ENCODE data around the gene LHX2. TPM values are rescaled to one million over a fixed set of nuclear protein-coding genes. Genes with fewer than 3 reads are reported as not detected.

Gene LHX2
- total and polyA plus RNA-seq, 2 of the 13 experiments (the other 11 are each of a cell fraction or from before 2014, with no cell fraction given), result not detected

DNA sequence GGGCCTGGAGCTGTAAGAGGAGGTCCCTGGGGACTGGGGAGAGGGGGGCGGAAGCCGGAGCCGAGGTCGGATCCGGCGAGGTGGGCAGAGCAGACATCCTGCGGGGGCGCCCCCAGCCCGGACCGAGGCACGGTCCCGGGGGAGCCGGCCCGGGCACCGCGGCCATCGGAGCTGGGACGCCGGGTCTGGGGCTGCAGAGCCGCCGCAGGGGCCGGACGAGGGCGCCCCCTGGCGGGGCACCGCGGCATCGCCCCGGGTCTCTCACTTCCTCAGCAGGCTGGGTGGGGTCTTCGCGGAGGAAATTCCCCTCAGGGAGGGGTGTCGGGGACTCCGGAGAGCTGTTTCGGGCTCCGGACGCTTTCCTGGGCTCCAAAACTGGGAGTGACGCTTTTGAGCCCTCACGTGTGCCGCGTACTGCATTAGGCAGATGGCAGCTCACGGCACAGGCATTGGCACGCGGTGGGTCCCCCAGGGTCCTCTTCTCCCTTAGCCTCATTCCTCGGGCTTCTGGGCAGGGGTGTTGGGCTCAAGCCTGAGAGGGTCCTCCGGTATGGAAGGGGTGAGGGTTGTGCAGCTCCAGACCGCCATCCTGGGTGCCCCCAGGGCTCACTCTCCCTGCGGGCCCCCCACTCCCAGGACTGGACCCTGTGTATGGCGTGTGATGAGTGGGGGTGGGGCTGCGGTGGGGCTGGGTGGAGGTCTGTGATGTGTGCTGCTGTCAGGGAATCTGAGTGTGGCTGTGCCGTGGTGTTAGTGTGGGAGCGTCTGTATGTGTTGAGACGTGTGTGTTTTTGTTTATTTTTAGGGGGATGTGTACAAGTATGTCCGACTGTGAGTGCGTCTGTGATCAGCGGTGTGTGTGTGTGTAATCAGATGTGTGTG, 29.6 kb downstream of the LHX2 start (continued):
- TF ChIP-seq, protein P1, sequence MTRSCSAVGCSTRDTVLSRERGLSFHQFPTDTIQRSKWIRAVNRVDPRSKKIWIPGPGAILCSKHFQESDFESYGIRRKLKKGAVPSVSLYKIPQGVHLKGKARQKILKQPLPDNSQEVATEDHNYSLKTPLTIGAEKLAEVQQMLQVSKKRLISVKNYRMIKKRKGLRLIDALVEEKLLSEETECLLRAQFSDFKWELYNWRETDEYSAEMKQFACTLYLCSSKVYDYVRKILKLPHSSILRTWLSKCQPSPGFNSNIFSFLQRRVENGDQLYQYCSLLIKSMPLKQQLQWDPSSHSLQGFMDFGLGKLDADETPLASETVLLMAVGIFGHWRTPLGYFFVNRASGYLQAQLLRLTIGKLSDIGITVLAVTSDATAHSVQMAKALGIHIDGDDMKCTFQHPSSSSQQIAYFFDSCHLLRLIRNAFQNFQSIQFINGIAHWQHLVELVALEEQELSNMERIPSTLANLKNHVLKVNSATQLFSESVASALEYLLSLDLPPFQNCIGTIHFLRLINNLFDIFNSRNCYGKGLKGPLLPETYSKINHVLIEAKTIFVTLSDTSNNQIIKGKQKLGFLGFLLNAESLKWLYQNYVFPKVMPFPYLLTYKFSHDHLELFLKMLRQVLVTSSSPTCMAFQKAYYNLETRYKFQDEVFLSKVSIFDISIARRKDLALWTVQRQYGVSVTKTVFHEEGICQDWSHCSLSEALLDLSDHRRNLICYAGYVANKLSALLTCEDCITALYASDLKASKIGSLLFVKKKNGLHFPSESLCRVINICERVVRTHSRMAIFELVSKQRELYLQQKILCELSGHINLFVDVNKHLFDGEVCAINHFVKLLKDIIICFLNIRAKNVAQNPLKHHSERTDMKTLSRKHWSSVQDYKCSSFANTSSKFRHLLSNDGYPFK (CRISPR knock-in tag; IDR thresholded peaks at IDR 0.05; ENCODE audit: borderline replicate concordance), result no peak
- TF ChIP-seq, protein P2, sequence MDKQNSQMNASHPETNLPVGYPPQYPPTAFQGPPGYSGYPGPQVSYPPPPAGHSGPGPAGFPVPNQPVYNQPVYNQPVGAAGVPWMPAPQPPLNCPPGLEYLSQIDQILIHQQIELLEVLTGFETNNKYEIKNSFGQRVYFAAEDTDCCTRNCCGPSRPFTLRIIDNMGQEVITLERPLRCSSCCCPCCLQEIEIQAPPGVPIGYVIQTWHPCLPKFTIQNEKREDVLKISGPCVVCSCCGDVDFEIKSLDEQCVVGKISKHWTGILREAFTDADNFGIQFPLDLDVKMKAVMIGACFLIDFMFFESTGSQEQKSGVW (CRISPR knock-in tag; IDR thresholded peaks at IDR 0.05; ENCODE audit: borderline replicate concordance), result no peak
- TF ChIP-seq FOXK1 (CRISPR knock-in tag; IDR thresholded peaks at IDR 0.05; ENCODE audit: borderline replicate concordance, low read depth), result no peak
- TF ChIP-seq SAP130 (CRISPR knock-in tag; IDR thresholded peaks at IDR 0.05; ENCODE audit: low read depth), result 0 out of 2 replicates have a peak, but pooled peaks have one; percentile 16
- no peak for TF ChIP-seq ZNF232 (CRISPR knock-in tag; IDR thresholded peaks at IDR 0.05; ENCODE audit: borderline replicate concordance)
- TF ChIP-seq, protein P3, sequence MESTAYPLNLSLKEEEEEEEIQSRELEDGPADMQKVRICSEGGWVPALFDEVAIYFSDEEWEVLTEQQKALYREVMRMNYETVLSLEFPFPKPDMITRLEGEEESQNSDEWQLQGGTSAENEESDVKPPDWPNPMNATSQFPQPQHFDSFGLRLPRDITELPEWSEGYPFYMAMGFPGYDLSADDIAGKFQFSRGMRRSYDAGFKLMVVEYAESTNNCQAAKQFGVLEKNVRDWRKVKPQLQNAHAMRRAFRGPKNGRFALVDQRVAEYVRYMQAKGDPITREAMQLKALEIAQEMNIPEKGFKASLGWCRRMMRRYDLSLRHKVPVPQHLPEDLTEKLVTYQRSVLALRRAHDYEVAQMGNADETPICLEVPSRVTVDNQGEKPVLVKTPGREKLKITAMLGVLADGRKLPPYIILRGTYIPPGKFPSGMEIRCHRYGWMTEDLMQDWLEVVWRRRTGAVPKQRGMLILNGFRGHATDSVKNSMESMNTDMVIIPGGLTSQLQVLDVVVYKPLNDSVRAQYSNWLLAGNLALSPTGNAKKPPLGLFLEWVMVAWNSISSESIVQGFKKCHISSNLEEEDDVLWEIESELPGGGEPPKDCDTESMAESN (CRISPR knock-in tag; conservative IDR thresholded peaks at IDR 0.05), result no peak
- TF ChIP-seq, protein P4, sequence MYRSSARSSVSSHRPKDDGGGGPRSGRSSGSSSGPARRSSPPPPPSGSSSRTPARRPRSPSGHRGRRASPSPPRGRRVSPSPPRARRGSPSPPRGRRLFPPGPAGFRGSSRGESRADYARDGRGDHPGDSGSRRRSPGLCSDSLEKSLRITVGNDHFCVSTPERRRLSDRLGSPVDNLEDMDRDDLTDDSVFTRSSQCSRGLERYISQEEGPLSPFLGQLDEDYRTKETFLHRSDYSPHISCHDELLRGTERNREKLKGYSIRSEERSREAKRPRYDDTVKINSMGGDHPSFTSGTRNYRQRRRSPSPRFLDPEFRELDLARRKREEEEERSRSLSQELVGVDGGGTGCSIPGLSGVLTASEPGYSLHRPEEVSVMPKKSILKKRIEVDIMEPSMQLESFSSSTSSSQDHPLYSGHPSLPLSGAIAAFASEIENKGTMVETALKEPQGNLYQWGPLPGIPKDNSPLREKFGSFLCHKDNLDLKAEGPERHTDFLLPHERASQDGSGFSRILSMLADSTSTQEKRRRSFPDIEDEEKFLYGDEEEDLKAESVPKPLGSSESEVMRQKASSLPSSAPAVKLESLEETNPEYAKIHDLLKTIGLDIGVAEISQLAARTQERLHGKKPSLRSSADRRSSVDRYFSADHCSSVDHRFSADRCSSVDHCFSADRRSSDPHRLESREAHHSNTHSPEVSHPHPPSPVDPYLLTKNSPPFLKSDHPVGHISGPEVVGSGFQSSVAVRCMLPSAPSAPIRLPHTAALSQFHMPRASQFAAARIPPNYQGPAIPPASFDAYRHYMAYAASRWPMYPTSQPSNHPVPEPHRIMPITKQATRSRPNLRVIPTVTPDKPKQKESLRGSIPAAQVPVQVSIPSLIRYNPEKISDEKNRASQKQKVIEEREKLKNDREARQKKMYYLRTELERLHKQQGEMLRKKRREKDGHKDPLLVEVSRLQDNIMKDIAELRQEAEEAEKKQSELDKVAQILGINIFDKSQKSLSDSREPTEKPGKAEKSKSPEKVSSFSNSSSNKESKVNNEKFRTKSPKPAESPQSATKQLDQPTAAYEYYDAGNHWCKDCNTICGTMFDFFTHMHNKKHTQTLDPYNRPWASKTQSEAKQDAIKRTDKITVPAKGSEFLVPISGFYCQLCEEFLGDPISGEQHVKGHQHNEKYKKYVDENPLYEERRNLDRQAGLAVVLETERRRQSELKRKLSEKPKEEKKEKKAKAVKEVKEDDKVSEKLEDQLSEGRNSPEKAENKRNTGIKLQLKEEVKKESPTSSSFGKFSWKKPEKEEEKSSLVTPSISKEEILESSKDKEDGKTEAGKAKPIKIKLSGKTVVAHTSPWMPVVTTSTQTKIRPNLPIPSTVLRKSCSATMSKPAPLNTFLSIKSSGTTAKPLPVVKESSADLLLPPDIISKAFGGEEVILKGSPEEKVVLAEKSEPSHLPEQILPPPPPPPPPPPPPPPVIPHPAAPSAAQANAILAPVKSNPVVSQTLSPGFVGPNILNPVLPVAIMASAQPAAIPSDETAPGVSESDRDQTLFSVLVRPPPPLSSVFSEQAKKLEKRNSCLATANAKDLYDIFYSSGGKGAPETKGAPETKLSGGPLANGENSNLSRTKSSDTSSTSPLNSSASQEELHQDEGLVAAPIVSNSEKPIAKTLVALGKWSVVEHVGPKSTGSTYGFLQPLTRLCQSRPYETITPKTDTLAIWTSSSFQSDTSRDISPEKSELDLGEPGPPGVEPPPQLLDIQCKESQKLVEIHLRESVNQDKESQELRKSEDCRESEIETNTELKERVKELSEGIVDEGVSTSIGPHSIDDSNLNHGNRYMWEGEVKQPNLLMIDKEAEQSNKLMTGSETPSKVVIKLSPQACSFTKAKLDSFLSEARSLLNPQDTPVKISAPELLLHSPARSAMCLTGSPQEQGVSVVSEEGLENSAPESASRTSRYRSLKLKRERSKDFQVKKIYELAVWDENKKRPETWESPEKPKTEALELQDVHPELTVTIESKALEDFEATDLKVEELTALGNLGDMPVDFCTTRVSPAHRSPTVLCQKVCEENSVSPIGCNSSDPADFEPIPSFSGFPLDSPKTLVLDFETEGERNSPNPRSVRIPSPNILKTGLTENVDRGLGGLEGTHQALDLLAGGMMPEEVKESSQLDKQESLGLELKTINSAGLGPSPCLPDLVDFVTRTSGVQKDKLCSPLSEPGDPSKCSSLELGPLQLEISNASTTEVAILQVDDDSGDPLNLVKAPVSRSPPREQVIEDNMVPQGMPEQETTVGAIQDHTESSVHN (CRISPR knock-in tag; IDR thresholded peaks at IDR 0.05), result no peak
- no peak for TF ChIP-seq ZNF670 (CRISPR knock-in tag; IDR thresholded peaks at IDR 0.05; ENCODE audit: borderline replicate concordance)
- TF ChIP-seq YY1 (IDR thresholded peaks at IDR 0.05; ENCODE audit: insufficient read depth, insufficient replicate concordance, low read depth, low read length), result peak; percentile 59
- TF ChIP-seq ZNF720 (CRISPR knock-in tag; IDR thresholded peaks at IDR 0.05), result no peak
- TF ChIP-seq CCDC6 (CRISPR knock-in tag; IDR thresholded peaks at IDR 0.05), result no peak
- TF ChIP-seq XBP1 (CRISPR knock-in tag; IDR thresholded peaks at IDR 0.05), result no peak
- TF ChIP-seq HNF4G (IDR thresholded peaks at IDR 0.05; ENCODE audit: borderline replicate concordance, low read depth, low read length), result no peak
- no peak for TF ChIP-seq HNF4G (CRISPR knock-in tag; IDR thresholded peaks at IDR 0.05; ENCODE audit: borderline replicate concordance, low read depth)

Data from HepG2 (cell line).